HEK293 (cell line): ENCODE results near the gene CENPC.

Experiments used
- CTCF ChIA-PET: fragments of 350-600 bp; formaldehyde crosslinking; extraction: SDS; loops from one replicate; lab custom pipeline; 2021; ENCODE audit warnings: antibody characterized with exemption; lab: Yijun Ruan, JAX
- POLR2A ChIA-PET: fragments of 300-600 bp; formaldehyde crosslinking; extraction: SDS; loops from one replicate; lab custom pipeline; 2020; ENCODE audit warnings: antibody characterized with exemption, inconsistent platforms; lab: Yijun Ruan, JAX
- H3K27ac ChIP-seq: fragments of 200-500 bp; sonication (Bioruptor generic); 2 replicates; pipeline ENCODE4 v1.5.1; 2014; ENCODE audit warnings: low read depth, low read length, control low read depth, inconsistent platforms; ENCODE audit errors: extremely low read depth
- H3K36me3 ChIP-seq, 2 experiments: fragments of 200-500 bp in 1 of 2; sonication (Bioruptor generic) in 1 of 2; 1 replicate in 1 of 2; 2 replicates in 1 of 2; pipeline ENCODE4 v1.5.1; 2014 to 2017; ENCODE audit warnings: inconsistent platforms in 2 of 2, low read length in 2 of 2; ENCODE audit not compliant: control insufficient read depth in 2 of 2, insufficient read depth in 1 of 2
- H3K4me1 ChIP-seq: fragments of 200-500 bp; sonication (Bioruptor generic); 2 replicates; pipeline ENCODE4 v1.5.1; 2014; ENCODE audit warnings: mild to moderate bottlenecking, low read length, inconsistent platforms; ENCODE audit not compliant: control insufficient read depth, insufficient read depth
- H3K4me3 ChIP-seq: 2 replicates; pipeline ENCODE4 v1.5.1; 2011; ENCODE audit warnings: low read depth, mild to moderate bottlenecking, control low read depth, low read length, moderate library complexity
- H3K9me3 ChIP-seq: fragments of 200-500 bp; sonication (Bioruptor generic); 2 replicates; pipeline ENCODE4 v1.5.1; 2014; ENCODE audit warnings: low read depth, low read length, inconsistent platforms; ENCODE audit not compliant: control insufficient read depth, insufficient read depth
- BCL11B ChIP-seq: fragments of 450-650 bp; formaldehyde crosslinking; IDR thresholded peaks from 2 replicates; pipeline ENCODE4 v1.5.1; 2016; ENCODE audit warnings: low read depth, missing biosample characterization, missing genetic modification characterization
- INSM2 ChIP-seq: fragments of 450-650 bp; formaldehyde crosslinking; IDR thresholded peaks from 2 replicates; pipeline ENCODE4 v1.5.1; 2016; ENCODE audit warnings: missing biosample characterization, missing genetic modification characterization
- KLF10 ChIP-seq: fragments of 450-650 bp; IDR thresholded peaks from 2 replicates; pipeline ENCODE4 v1.5.1; 2018; ENCODE audit warnings: missing biosample characterization, mild to moderate bottlenecking, missing genetic modification characterization
- KLF8 ChIP-seq: fragments of 450-650 bp; formaldehyde crosslinking; IDR thresholded peaks from 2 replicates; pipeline ENCODE4 v1.5.1; 2016; ENCODE audit warnings: missing biosample characterization, missing genetic modification characterization
- SETDB1 ChIP-seq: IDR thresholded peaks from one replicate; pipeline ENCODE4 v1.6.1; 2017; ENCODE audit warnings: mild to moderate bottlenecking, low read length, moderate library complexity, mixed read lengths; ENCODE audit not compliant: insufficient read length
- ZBTB48 ChIP-seq: fragments of 450-650 bp; formaldehyde crosslinking; IDR thresholded peaks from 2 replicates; pipeline ENCODE4 v1.5.1; 2016; ENCODE audit warnings: missing biosample characterization, missing genetic modification characterization
- ZNF239 ChIP-seq: fragments of 450-650 bp; formaldehyde crosslinking; IDR thresholded peaks from 2 replicates; pipeline ENCODE4 v1.5.1; 2016; ENCODE audit warnings: missing biosample characterization, missing genetic modification characterization
- ZNF26 ChIP-seq: fragments of 450-650 bp; formaldehyde crosslinking; IDR thresholded peaks from 2 replicates; pipeline ENCODE4 v1.5.1; 2016; ENCODE audit warnings: missing biosample characterization, missing genetic modification characterization
- ZNF302 ChIP-seq: fragments of 450-650 bp; formaldehyde crosslinking; IDR thresholded peaks from 2 replicates; pipeline ENCODE4 v1.5.1; 2016; ENCODE audit warnings: missing biosample characterization, missing genetic modification characterization, low read depth
- ZNF530 ChIP-seq: fragments of 450-650 bp; formaldehyde crosslinking; IDR thresholded peaks from 2 replicates; pipeline ENCODE4 v1.5.1; 2016; ENCODE audit warnings: low read depth, missing biosample characterization, missing genetic modification characterization
- ZNF561 ChIP-seq: fragments of 450-650 bp; IDR thresholded peaks from 2 replicates; pipeline ENCODE4 v1.5.1; 2018; ENCODE audit warnings: missing biosample characterization, missing genetic modification characterization, borderline replicate concordance
- ZNF654 ChIP-seq: fragments of 450-650 bp; formaldehyde crosslinking; IDR thresholded peaks from 2 replicates; pipeline ENCODE4 v1.5.1; 2016; ENCODE audit warnings: low read depth, missing biosample characterization, missing genetic modification characterization
- ZNF707 ChIP-seq: fragments of 450-650 bp; formaldehyde crosslinking; IDR thresholded peaks from 2 replicates; pipeline ENCODE4 v1.5.1; 2016; ENCODE audit warnings: missing biosample characterization, missing genetic modification characterization
- ZNF777 ChIP-seq: fragments of 450-650 bp; formaldehyde crosslinking; IDR thresholded peaks from 2 replicates; pipeline ENCODE4 v1.5.1; 2017; ENCODE audit warnings: missing biosample characterization, missing genetic modification characterization, borderline replicate concordance
- ZSCAN18 ChIP-seq: fragments of 450-650 bp; formaldehyde crosslinking; IDR thresholded peaks from 2 replicates; pipeline ENCODE4 v1.5.1; 2016; ENCODE audit warnings: missing biosample characterization, missing genetic modification characterization
- ZSCAN5A ChIP-seq: fragments of 450-650 bp; formaldehyde crosslinking; IDR thresholded peaks from 2 replicates; pipeline ENCODE4 v1.5.1; 2016; ENCODE audit warnings: missing biosample characterization, missing genetic modification characterization
- TF ChIP-seq, protein P1 (sequence below): fragments of 450-650 bp; formaldehyde crosslinking; IDR thresholded peaks from 2 replicates; pipeline ENCODE4 v1.5.1; 2017; ENCODE audit warnings: missing biosample characterization, missing genetic modification characterization
- TF ChIP-seq, protein P2 (sequence below): fragments of 450-650 bp; formaldehyde crosslinking; IDR thresholded peaks from 2 replicates; pipeline ENCODE4 v1.5.1; 2016; ENCODE audit warnings: missing biosample characterization, missing genetic modification characterization

Gene CENPC

GRCh38 chr4:67499799-67500198 lies 45.5 kb downstream of the CENPC start:
- TF ChIP-seq ZNF707 (tag by site-specific recombination) (no peak), ZSCAN18 (tag by site-specific recombination) (no peak), KLF10 (tag by site-specific recombination) (no peak), KLF8 (tag by site-specific recombination) (no peak), ZSCAN5A (tag by site-specific recombination) (no peak), ZNF239 (no peak), ZNF302 (tag by site-specific recombination) (no peak)
- TF ChIP-seq, protein P1, sequence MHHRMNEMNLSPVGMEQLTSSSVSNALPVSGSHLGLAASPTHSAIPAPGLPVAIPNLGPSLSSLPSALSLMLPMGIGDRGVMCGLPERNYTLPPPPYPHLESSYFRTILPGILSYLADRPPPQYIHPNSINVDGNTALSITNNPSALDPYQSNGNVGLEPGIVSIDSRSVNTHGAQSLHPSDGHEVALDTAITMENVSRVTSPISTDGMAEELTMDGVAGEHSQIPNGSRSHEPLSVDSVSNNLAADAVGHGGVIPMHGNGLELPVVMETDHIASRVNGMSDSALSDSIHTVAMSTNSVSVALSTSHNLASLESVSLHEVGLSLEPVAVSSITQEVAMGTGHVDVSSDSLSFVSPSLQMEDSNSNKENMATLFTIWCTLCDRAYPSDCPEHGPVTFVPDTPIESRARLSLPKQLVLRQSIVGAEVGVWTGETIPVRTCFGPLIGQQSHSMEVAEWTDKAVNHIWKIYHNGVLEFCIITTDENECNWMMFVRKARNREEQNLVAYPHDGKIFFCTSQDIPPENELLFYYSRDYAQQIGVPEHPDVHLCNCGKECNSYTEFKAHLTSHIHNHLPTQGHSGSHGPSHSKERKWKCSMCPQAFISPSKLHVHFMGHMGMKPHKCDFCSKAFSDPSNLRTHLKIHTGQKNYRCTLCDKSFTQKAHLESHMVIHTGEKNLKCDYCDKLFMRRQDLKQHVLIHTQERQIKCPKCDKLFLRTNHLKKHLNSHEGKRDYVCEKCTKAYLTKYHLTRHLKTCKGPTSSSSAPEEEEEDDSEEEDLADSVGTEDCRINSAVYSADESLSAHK (tag by site-specific recombination): no peak
- TF ChIP-seq, protein P2, sequence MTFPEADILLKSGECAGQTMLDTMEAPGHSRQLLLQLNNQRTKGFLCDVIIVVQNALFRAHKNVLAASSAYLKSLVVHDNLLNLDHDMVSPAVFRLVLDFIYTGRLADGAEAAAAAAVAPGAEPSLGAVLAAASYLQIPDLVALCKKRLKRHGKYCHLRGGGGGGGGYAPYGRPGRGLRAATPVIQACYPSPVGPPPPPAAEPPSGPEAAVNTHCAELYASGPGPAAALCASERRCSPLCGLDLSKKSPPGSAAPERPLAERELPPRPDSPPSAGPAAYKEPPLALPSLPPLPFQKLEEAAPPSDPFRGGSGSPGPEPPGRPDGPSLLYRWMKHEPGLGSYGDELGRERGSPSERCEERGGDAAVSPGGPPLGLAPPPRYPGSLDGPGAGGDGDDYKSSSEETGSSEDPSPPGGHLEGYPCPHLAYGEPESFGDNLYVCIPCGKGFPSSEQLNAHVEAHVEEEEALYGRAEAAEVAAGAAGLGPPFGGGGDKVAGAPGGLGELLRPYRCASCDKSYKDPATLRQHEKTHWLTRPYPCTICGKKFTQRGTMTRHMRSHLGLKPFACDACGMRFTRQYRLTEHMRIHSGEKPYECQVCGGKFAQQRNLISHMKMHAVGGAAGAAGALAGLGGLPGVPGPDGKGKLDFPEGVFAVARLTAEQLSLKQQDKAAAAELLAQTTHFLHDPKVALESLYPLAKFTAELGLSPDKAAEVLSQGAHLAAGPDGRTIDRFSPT (tag by site-specific recombination): no peak
- no peaks in the 10 kb centered on the region for H3K9me3 ChIP-seq
- H3K27ac ChIP-seq: no peak overlapping the region
- H3K4me3 ChIP-seq: no peak overlapping the region
- CTCF ChIA-PET: no interaction called here
- H3K36me3 ChIP-seq: peaks cover 0 to 35% of the 10 kb centered on the region in 2 experiments; a peak in 1 of 3 replicates
- POLR2A ChIA-PET: no interaction called here
- no peaks in the 10 kb centered on the region for H3K4me1 ChIP-seq

- H3K27ac ChIP-seq: no peak overlapping the region
- no peak overlapping the region for H3K4me3 ChIP-seq
- peak; percentile 11 for TF ChIP-seq SETDB1
- no peak for TF ChIP-seq BCL11B (tag by site-specific recombination)
- H3K4me1 ChIP-seq: no peaks in the 10 kb centered on the region
- peaks cover 0 to 42% of the 10 kb centered on the region in 2 experiments; a peak in 1 of 3 replicates for H3K36me3 ChIP-seq
- ChIA-PET CTCF (no interaction called here), POLR2A (no interaction called here)
- no peaks in the 10 kb centered on the region for H3K9me3 ChIP-seq
These were observed 61.3 kb downstream of the CENPC start for GRCh38 chr4:67483868-67484602.

DNA sequence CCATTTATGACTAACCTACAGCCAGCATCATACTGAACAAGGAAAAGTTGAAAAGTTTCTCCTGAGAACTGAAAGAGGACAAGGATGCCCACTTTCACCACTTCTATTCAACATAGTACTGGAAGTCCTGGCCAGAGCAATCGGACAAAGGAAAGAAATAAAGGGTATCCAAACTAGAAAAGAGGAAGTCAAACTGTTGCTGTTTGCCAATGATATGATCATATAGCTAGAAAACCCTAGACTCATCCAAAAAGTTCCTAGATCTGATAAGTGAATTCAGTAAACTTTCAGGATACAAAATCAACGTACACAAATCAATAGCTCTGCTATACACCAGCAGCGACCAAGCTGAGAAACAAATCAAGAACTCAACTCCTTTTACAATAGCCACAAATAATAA lies 64.5 kb downstream of the CENPC start:
- POLR2A ChIA-PET: no interaction called here
- peaks cover 0 to 45% of the 10 kb centered on the region in 2 experiments; a peak in 1 of 3 replicates for H3K36me3 ChIP-seq
- TF ChIP-seq ZNF239 (no peak), ZNF707 (tag by site-specific recombination) (no peak), ZNF530 (tag by site-specific recombination) (no peak), ZNF654 (tag by site-specific recombination) (no peak), ZNF777 (tag by site-specific recombination) (no peak), ZNF26 (no peak), INSM2 (tag by site-specific recombination) (no peak), ZNF561 (no peak), ZBTB48 (no peak)

More for the DNA sequence above, 64.5 kb downstream of the CENPC start:
- no peak overlapping the region for H3K4me3 ChIP-seq
- no peaks in the 10 kb centered on the region for H3K4me1 ChIP-seq
- no peaks in the 10 kb centered on the region for H3K9me3 ChIP-seq
- H3K27ac ChIP-seq: no peak overlapping the region
- CTCF ChIA-PET: no interaction called here
